ENCODE data around the gene BSPRY.
"Not testable (repeated sequence)": the region's sequence is repeated elsewhere in the genome, so short reads cannot be mapped to it uniquely, and the experiment has no call there.

The BSPRY gene

GRCh38 chr9:113373256-113373655, 23.9 kb downstream of the BSPRY start:
- no peak for DNase-seq

- no peak for DNase-seq
These were observed 24.5 kb downstream of the BSPRY start for GRCh38 chr9:113373676-113374392.

- no peak for DNase-seq
These were observed 26.0 kb downstream of the BSPRY start for GRCh38 chr9:113375057-113376023.

- DNase-seq, result peak; percentile 49 to 73
These were observed 27.6 kb downstream of the BSPRY start, which contains the start of gene HDHD3 for GRCh38 chr9:113376634-113377567. TSS of gene HDHD3 (minus strand) at chr9:113376986. CDS start at chr9:113374354, 2,632 bp downstream.

- DNase-seq, result not testable (repeated sequence)
These were observed 29.9 kb downstream of the BSPRY start for GRCh38 chr9:113379094-113379828.

- not testable (repeated sequence) for DNase-seq
These were observed 30.5 kb downstream of the BSPRY start for GRCh38 chr9:113379829-113380210.

GRCh38 chr9:113380869-113381378, 31.6 kb downstream of the BSPRY start:
- DNase-seq, result no peak

- not testable (repeated sequence) for DNase-seq
These were observed 32.1 kb downstream of the BSPRY start for GRCh38 chr9:113381441-113381840.

GRCh38 chr9:113381909-113382411, 32.6 kb downstream of the BSPRY start:
- no peak for DNase-seq

GRCh38 chr9:113386571-113387393, 37.4 kb downstream of the BSPRY start:
- DNase-seq, result no peak

- DNase-seq, result no peak
These were observed 38.4 kb downstream of the BSPRY start for GRCh38 chr9:113387560-113388230.

- DNase-seq, result no peak
These were observed 39.5 kb downstream of the BSPRY start for GRCh38 chr9:113388833-113389232.

- DNase-seq, result no peak
These were observed 40.1 kb downstream of the BSPRY start for GRCh38 chr9:113389451-113389850.

- no peak for DNase-seq
These were observed 41.0 kb downstream of the BSPRY start for GRCh38 chr9:113390192-113390960.

GRCh38 chr9:113391917-113392316, 42.6 kb downstream of the BSPRY start:
- DNase-seq, result no peak

- DNase-seq, result no peak
These were observed 43.9 kb downstream of the BSPRY start for GRCh38 chr9:113393281-113393680.

GRCh38 chr9:113395000-113395861, 45.9 kb downstream of the BSPRY start:
- no peak for DNase-seq

- DNase-seq, result no peak
These were observed 47.9 kb downstream of the BSPRY start for GRCh38 chr9:113397203-113397631.

Measured in SW 1271 (cell line).